HG03095 (cell line): ENCODE measurements around the gene MIPEP.
A peak's percentile ranks its signal among the peaks of the same experiment; 100 is the strongest.

Source experiments
- ATAC-seq: cut with Tn5 transposase; IDR thresholded peaks from one replicate; pipeline ENCODE4 v1.9.1; 2021; ENCODE audit warnings: moderate library complexity; ENCODE audit not compliant: unreplicated experiment

MIPEP gene

DNA sequence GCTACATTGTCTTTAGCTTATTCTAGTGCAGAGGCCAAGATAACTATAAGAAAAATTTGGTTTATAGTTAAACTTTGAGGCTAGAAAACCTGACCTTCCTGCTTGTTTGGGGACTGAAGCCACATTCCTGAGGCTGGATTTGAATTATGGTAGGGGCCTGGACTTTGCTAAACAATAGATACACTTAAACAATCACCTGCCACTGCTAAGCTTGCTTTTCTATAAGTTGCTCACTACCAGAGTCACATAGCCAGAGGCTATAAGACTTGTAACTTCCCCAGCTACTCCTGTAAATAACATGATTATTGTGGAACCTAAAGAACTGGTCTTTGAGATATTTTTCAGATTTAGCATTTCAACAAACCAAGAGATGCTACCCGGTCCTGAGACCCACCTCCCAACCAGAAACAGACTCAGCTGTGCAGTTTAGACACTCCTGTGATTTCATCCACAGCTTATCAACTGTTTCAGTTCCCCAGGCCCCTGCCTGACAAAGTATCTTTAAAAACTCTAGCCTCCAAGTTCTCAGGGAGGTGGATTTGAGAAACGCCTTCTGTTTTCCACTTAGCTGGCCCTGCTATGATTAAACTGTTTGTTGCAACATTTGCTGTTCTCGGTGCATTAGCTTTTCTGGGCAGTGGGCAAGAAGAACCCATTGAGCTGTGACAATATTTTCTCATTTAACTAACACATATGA, 77.7 kb downstream of the MIPEP start:
- no peak for ATAC-seq

DNA sequence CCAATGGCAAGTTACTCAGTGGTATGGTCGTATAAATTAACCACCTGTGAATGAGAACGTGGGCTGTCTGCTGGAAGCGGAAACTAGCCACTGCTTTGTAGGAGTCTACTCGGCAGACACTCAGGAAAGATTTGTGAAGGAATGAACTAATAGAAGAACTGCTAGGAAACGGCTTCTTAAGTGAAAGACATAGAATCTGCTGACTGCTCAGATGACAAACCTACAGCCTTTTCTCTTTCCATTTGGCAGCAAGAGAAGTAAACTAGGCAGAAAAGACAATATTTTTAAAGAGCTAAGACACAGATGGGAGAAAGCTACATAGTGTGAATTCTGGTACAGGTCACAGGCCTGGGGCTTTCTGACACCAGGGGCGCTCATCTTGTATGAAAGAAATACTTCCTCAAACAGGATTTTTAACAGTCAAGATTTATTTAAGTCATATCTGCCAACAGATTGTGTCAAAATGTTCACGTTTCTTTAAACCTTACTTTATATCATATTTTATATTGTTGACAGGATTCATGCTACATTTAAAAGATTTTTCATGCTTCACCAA, 78.4 kb downstream of the MIPEP start:
- ATAC-seq = peak; percentile 42

DNA sequence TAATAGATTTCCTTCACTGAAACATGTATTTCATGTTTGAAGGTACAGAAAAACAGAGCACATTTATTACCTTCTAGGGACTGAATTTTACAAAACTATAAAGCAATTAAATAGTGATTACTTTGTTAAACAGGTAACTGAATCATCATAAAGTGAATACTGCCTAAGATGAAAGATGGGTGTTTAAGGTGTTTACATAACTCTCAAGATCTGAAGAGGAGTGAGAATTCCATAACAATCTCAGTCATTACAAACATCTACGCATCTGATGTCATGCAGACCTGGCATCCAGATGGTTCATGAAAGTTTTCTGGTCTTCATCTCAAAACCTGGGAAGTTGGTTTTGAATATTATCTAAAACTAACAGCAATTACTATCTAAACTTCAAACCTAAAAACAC, 80.4 kb downstream of the MIPEP start:
- no peak for ATAC-seq

DNA sequence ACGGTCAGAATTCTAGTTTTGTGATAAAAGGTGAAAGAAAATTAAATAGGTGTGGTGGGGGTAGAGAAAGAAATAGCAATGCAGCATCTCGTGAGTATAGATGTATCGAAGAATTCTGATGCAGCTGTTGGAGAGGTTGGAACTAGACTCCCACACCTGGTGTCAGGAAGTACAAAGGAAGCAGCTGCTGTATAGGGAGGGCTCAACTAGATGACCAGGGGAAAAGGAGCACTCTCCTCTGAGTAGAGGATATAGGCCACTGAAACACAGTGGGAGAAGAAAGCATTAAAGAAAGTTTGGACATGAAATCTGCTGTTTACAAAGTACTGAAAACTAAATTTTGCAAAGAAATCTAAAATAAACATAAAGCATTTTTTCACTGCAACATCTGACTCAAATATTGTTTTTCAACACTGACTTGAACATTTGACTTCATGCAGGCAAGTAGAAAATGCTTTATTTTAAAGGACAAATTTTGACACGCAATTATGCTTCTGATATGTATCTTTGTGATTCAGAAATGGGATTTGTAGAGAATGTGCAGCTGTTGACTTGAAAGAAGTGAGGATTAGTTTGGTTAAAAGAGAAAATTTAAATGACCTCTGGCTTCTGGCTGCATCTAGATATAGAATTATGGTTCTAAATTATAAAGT, 82.2 kb downstream of the MIPEP start:
- peak; percentile 3 for ATAC-seq

DNA sequence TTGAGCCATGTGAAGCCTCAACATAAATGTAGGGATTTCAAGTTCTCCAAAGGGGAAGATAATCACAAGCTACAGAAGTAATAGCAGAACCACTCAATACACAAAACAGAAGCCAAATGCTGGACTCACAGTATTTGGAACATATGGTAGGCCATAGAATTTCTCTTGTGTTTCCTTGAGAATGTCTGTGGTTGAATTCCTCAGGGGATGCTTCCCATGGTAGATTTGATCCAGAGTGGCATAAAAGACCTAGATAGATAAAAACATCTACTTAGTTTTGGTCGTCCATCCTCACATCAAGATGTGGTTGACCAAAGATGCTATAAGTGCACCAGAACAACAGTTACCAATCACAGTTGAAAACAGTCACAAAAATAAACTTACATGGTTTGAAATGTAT, 83.4 kb downstream of the MIPEP start:
- no peak for ATAC-seq

DNA sequence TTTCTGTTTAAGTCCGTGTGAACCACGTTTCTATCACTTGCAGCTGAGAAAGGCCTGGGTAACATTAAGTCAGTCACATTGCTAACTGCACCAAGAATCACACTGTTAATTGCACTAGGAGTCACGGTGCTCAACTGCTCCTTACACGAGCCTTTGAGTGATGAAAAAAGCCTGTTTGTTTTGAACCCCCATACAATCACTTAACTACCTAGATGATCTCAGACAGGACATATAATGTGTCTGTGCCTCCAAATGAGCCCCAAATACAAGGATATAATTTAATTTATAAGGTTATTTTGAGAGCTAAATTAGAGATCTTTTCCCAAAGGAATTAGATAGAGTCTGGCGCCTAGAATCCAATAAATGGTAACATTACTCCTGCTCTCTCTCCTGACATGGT, 84.1 kb downstream of the MIPEP start:
- no peak for ATAC-seq

DNA sequence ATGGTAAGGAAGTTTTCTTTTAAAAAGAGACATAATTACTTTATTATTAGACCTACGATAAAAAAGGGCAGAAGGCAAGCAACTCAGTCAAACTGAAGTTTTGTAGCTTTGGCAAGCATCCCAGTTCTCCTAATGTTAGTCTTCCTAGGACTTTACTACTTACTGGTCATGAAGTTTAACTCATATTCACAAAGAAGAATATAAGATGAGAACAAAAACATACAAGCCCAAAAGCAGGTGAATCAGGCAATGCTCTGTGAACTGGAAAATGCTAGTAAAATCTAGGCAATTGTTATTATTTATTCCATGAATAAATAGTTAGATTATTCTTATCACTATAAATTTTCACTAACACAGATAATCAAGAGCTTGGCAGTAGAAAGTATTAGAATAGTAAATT, 85.0 kb downstream of the MIPEP start:
- no peak for ATAC-seq

DNA sequence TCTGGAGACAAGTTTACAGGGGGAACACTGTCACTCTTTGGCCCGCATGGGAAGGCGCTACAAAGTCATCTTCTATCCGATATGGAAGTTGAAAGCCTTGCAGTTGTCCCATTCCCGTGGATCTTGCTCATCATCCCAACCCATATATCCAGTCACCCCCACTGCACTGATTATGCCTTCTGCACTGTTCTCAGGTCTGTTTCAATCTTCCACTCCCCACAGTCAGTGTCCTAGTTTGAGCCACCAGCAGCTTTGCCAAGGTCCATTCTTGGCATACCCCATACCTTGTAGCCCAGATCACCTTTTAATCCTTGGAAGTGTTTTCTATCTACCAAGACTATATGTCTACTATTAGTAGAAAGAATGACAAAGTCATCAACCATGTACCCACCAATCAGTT, 88.1 kb downstream of the MIPEP start:
- ATAC-seq = no peak

DNA sequence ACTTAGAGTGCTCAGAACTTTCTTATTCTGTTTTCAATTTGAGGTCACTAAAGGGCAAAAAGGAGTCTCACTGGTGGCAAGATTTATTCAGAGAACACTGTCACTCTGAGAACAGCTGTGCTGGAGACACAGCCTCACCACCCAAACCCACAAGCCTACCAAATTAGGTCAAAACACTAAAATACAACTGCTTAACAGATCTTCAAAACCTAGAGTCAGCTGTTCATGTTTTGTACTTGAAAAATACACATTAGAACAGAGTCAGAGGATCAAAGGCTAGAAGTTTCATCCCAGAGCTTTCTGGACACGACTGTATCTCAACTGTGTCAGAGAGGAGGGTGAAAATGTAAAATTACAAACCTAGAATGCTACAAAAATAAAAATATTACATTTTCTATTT, 89.3 kb downstream of the MIPEP start:
- peak; percentile 88 for ATAC-seq

DNA sequence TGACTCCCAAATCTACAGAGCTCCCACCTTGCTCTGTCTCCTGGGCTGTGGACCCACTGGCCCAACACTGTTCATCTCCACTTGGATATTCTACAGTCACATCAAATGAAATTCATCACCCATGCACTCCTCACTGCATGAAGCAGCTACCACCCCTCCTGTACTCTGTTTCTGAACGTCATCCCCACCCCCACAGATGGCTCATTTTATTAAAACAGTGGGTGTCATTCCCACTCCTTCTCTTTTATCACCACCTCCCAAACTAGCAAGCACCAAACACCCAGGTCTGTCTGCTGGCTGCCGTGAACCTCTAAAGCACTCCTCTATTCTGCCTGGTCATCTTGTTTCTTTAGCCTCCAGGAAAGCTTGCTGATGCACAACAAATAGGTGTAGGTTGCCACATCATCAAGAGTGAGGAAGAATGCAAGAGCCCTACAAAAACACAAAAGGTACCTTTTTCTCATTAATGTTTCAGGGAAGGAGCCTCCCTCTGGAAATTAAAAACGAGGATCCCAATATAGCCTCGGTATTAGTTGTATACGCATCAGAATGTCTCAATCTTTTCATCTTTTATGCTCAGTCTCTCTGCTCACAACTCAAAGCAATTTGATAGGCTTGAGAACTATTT, 91.8 kb downstream of the MIPEP start:
- ATAC-seq = no peak

DNA sequence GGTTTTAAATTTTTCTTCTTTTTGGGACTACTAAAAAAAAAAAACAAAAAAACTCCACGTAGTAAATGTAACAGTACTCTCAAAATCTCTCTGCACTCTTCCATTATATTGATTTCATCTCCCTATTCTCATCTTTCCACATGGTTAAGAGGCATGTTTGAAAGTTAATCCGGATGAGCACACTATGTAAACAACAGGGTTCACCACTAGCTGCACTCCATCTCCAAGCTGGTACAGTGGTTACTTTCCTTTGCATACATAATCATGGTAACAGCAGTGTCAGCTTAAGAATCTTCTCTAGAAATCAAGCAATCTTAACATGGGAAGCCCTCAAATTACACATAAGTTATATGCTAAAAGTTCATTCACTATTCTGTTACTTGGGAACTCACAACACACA, 92.6 kb downstream of the MIPEP start:
- ATAC-seq = no peak

DNA sequence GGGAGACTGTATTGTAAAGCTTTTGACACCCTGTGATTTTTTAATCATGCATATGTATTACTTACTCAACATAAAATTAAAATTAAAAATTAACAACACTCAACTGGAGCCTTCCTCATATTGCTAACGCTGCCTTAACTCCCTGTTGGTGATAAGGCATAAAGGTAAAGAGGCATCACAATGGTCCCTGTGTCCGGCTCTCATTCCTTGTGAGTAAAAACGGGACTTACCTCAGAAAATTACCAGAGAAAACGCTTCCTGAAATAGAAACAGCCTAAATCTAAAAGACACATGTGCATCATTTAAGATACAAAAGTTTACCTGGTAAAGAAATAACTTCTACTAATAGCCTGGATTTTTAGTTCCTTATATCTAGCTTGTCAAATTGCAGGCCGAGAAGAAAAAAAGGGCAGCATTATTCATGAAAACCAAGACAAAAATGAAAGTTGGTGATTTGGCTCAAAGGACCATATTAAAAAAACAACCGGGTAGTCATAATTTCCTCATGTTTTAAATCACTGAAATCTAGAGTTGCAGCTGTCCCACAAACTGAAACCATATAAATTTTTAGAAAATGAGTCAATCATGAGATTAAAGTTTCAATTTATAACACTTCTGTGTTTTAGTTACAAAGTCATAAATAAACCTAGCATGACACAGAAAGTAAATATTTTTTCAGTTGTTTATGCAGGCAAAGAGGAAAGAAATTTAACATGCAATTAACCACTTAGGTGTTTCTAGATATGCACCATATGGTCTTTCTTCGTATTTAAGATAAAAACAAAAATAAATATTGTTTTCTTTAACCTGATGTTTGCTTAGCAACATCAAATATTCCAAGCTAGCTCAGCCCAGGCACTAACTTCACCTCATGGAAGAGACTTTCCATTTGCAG, 94.7 kb downstream of the MIPEP start:
- peak; percentile 50 for ATAC-seq

DNA sequence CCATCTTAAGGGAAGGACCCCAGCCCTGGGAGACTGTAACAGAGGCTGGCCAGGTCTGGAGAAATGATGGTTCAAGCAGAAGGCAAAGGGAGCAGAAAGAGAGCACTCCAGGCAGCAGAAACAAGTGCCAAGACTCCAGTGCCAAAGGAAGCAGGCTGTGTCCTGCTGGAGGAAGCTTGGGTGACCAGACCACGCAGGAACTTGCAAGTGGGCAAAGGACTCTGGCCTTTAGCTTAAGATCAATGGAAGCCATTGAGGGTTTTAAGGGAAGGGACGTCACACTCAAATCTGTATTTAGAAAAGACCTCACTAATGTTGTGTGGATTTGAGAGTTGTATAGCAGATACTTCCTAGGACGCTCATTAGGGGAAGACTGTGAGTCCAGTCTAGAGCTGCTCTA, 95.5 kb downstream of the MIPEP start:
- no peak for ATAC-seq

DNA sequence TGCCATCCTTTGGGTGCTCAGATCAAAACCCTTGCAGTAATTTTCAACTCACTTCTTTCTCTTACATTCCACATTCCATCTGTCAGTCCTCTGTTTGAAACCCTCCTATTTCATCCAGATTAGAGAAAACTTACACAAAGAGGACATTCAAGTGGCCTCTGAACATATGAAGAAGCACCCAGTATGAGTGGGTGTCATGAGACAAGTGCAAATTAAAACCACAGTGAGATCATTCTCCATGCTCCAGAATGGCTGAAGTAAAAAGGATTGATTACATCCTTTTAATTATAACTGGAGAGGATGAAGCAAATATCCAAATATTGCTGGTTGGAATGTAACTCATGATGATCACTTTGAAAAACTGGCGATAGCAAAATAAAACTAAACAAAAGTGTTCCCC, 96.5 kb downstream of the MIPEP start:
- ATAC-seq = no peak

DNA sequence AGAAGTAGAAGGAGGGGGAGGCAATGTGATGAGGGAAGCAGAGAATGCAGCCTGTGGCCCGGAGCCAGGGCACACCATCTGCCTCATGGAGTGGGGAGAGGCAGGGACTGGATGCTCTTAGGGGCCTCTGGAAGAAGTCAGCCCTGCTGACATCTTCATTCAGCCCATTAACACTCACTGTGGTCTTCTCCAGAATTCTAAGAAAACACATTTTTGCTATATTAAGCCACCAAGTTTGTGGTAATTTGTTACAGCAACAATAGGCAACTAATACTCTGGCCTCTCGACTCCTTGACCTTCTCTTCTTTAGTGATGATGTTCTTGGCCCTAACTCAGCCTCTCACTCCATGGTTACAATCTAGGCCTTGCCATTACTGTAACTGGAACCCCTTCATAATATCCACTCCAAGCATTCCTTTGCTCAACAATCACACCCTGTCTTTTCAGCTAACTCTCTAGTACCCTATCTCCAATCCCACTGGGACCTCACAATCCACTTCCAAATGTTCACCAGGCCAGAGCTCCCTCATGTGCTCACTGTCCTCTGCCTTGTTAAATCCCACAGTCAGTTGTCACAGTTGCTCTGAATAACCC, 98.5 kb downstream of the MIPEP start:
- no peak for ATAC-seq

DNA sequence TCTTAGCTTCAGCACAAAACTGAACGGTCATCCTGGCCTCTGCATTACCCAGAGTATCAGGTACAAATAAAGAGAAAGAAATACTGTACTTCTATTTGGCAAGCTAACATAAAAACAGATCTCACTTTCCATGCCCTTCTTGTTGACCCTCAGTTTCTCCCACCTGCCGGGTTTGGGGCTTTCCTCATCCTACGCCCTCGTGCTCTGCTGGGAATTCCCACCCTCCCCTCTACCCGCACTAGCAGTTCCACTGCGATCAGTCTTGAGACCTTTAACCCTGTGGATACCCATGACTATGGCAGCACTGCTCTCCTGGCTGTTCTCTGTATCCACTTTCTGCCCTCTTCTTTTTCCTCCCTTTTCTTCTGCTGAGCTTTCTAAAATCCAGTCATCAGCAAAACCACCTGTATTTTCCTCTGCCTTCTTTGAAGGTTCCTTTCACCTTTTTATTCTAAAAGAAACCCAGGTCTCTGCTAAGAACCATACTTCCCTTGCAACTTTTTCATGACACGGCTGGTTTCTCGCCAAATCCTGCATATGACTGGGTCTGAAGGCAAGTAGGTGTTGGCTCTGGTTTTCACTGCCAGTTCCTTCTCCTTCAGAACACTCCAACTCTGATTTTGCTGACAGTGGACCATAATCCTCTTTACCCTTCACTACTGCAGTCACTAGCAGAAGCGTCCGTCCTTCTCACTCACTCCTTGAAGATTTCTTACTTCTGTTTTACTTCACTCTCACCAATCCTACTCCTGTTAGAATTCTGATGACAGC, 99.4 kb downstream of the MIPEP start:
- ATAC-seq = no peak

DNA sequence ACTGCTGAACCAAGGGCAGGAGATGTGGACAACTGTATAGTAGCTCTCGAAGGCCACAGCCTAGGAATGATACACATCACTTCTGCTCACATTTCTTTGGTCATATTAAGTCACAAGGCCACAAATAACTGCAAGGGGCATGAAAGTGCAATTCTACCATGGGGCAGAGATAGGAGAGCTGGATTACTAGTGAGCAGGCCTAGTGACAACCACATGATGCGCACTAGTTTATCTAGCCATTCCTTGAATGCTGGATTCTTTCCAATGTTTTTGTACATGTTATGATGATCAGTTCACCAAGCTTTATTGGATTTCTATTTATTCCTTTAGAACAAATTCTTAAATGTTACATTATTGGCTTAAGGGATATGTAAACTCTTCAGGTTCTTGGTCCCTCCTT, 100.7 kb downstream of the MIPEP start:
- ATAC-seq = no peak

DNA sequence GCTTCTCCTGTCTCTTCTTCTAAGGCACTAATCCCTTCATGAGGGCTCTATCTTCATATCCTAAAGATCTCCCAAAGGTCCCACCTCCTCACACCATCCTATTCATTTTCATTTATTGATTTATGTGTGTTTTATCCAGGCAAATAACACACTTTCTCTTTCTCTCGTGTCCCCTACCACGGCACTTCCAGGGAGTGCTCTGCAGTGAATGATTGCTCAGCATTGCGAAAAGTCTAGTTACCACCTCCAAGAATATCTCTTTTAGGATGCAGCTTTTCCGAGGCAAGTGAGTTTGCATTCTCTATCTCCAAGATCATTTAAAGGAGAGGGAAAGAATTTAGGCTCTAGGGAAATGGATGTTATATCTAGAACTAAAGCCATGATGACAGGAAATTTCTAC, 101.7 kb downstream of the MIPEP start:
- no peak for ATAC-seq

DNA sequence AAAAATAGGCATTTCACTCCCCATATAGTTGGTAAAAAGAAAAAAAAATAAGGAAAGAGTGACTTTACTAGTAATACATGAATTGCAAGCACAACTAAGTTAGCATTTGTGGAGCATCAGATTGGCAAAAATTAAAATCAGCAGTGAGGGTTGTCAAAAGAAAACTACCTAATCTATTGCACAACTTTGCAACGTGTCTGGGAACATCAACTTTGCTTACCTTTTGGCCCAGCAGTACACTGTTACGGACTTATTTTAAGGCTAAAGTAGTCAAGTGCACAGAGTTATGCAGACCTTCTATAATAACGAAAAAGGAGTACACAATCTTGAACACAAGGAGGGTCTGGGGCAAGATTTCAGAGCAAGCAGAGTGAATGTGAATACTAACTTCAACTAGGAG, 102.6 kb downstream of the MIPEP start:
- ATAC-seq = no peak

DNA sequence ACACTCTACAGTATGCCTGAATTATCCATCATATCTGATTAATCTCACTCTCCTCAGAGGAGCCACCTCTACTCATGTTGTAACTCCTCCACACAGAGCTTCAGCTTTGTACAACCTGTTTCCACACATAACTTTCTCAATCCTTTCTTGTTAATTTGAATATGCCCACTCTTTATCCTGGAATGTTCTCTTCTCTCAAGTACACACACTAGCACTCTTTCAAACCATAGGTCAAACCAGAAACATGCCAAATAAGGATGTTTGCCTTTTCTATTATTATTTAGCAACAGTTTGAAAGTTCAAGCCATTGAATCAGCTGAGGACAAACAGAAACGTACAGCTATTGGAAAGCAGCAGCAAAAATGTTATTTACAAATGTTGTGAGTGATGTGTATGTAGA, 110.3 kb downstream of the MIPEP start:
- no peak for ATAC-seq
